HCT116 (cell line): ENCODE measurements around the gene LAMTOR5. TPM values are rescaled to one million over a fixed set of nuclear protein-coding genes. Genes with fewer than 3 reads are reported as not detected.

Source experiments
- ATAC-seq: fragments of 200-7000 bp; cut with Tn5 transposase; 2 replicates; pipeline ENCODE4 v1.9.1; 2020; ENCODE audit warnings: mild to moderate bottlenecking, moderate library complexity
- BruUV-seq: library from RNA; stranded (reverse); fragments of 400-500 nt; replicated peaks from 2 replicates; lab custom pipeline; 2021; lab: Mats Ljungman, UMichigan
- CTCF ChIA-PET: fragments of 300-600 bp; sonication (Branson Sonifier 250); formaldehyde crosslinking; loops from one replicate; lab custom pipeline; 2021; ENCODE audit warnings: antibody characterized with exemption; lab: Charles Lee
- POLR2A ChIA-PET: fragments of 300-600, 350-600 bp; sonication (Branson Sonifier 250); formaldehyde crosslinking; loops from one replicate; lab custom pipeline; 2021; ENCODE audit warnings: antibody characterized with exemption; lab: Charles Lee
- RAD21 ChIA-PET, 2 experiments: fragments of 300-600 bp; sonication (Branson Sonifier 250); formaldehyde crosslinking; loops; one replicate each; lab custom pipeline; 2023; ENCODE audit warnings: low total read pairs in 2 of 2; ENCODE audit not compliant: uncharacterized antibody in 2 of 2, unreplicated experiment in 2 of 2, low non-redundant PET in 1 of 2; lab: Charles Lee
- DNase-seq: peaks from one replicate; pipeline ENCODE4 v3.0.0-alpha.2; 2010; ENCODE audit warnings: low read depth, low spot score
- H2AFZ ChIP-seq: fragments of 200-600 bp; shearing (Covaris generic), sonication (generic); 2 replicates; pipeline ENCODE4 v1.6.1; 2017; ENCODE audit warnings: low read depth, mixed run types, mixed read lengths, antibody characterized with exemption, low read length; ENCODE audit not compliant: poor library complexity, severe bottlenecking
- H3K27ac ChIP-seq: 2 replicates; pipeline ENCODE4 v1.5.1; 2012; ENCODE audit warnings: low read depth, low read length
- H3K27me3 ChIP-seq: fragments of 200-600 bp; sonication (generic); 2 replicates; pipeline ENCODE4 v1.6.1; 2016; ENCODE audit warnings: mixed run types, low read length, mixed read lengths; ENCODE audit not compliant: insufficient read depth
- H3K36me3 ChIP-seq, 2 experiments: fragments of 200-500 bp in 1 of 2; fragments of 200-600 bp in 1 of 2; sonication (Bioruptor generic) in 1 of 2; sonication (generic) in 1 of 2; 2 replicates each; pipeline versions ENCODE4 v1.5.1 to v1.6.1; 2014 to 2016; ENCODE audit warnings: low read length in 2 of 2, inconsistent platforms in 1 of 2, mixed read lengths in 1 of 2, mixed run types in 1 of 2; ENCODE audit not compliant: insufficient read depth in 2 of 2, control insufficient read depth in 1 of 2
- H3K4me1 ChIP-seq, 2 experiments: fragments of 200-600 bp in 1 of 2; sonication (generic) in 1 of 2; 2 replicates each; pipeline versions ENCODE4 v1.5.1 to v1.6.1; 2012 to 2017; ENCODE audit warnings: low read length in 2 of 2, inconsistent platforms in 1 of 2, mild to moderate bottlenecking in 1 of 2, mixed read lengths in 1 of 2, mixed run types in 1 of 2, moderate library complexity in 1 of 2; ENCODE audit not compliant: insufficient read depth in 2 of 2, control insufficient read depth in 1 of 2
- H3K4me2 ChIP-seq: fragments of 200-600 bp; sonication (generic); 2 replicates; pipeline ENCODE4 v1.6.1; 2017; ENCODE audit warnings: mixed run types, low read length, mixed read lengths
- H3K4me3 ChIP-seq, 2 experiments: fragments of 200-600 bp in 1 of 2; sonication (generic) in 1 of 2; replicated peaks in 1 of 2; 2 replicates each; pipeline ENCODE4 v1.5.1; 2011 to 2016; ENCODE audit warnings: low read length in 2 of 2, control low read depth in 1 of 2, low read depth in 1 of 2, mild to moderate bottlenecking in 1 of 2, mixed read lengths in 1 of 2, mixed run types in 1 of 2
- H3K79me2 ChIP-seq: fragments of 200-600 bp; sonication (generic); 2 replicates; pipeline ENCODE4 v1.6.1; 2017; ENCODE audit warnings: mild to moderate bottlenecking, mixed run types, low read length, moderate library complexity, mixed read lengths; ENCODE audit not compliant: insufficient read depth
- H3K9ac ChIP-seq: fragments of 200-600 bp; sonication (generic); 2 replicates; pipeline ENCODE4 v1.6.1; 2016; ENCODE audit warnings: low read length, mixed read lengths
- H3K9me2 ChIP-seq: fragments of 200-600 bp; sonication (generic), shearing (Covaris generic); 2 replicates; pipeline ENCODE4 v1.6.1; 2017; ENCODE audit warnings: mixed run types, mild to moderate bottlenecking, moderate library complexity; ENCODE audit not compliant: insufficient read depth
- H3K9me3 ChIP-seq, 2 experiments: fragments of 200-500 bp in 1 of 2; fragments of 200-600 bp in 1 of 2; sonication (Bioruptor generic) in 1 of 2; sonication (generic) in 1 of 2; 2 replicates each; pipeline ENCODE4 v1.6.1; 2014 to 2017; ENCODE audit warnings: low read length in 2 of 2, mixed read lengths in 2 of 2, inconsistent platforms in 1 of 2, low read depth in 1 of 2, mild to moderate bottlenecking in 1 of 2, mixed run types in 1 of 2, moderate library complexity in 1 of 2; ENCODE audit not compliant: control insufficient read depth in 1 of 2, insufficient read depth in 1 of 2
- H4K20me1 ChIP-seq: fragments of 200-600 bp; sonication (generic), shearing (Covaris generic); 2 replicates; pipeline ENCODE4 v1.6.1; 2017; ENCODE audit warnings: mixed run types, mild to moderate bottlenecking, moderate library complexity; ENCODE audit not compliant: insufficient read depth
- CEBPB ChIP-seq: IDR thresholded peaks from 2 replicates; pipeline ENCODE4 v1.6.1; 2012; ENCODE audit warnings: low read depth
- CTCF ChIP-seq, 3 experiments: fragments of 200-600 bp in 1 of 3; sonication (generic) in 1 of 3; IDR thresholded peaks in 2 of 3; conservative IDR thresholded peaks in 1 of 3; 2 replicates each; pipeline ENCODE4 v1.5.1; 2012 to 2017; ENCODE audit warnings: low read depth in 2 of 3, low read length in 2 of 3, antibody characterized with exemption in 1 of 3, borderline replicate concordance in 1 of 3, control low read depth in 1 of 3, mild to moderate bottlenecking in 1 of 3, mixed read lengths in 1 of 3, mixed run types in 1 of 3, moderate library complexity in 1 of 3; ENCODE audit not compliant: insufficient read depth in 1 of 3
- REST ChIP-seq: IDR thresholded peaks from 2 replicates; pipeline ENCODE4 v1.6.1; 2012; ENCODE audit warnings: low read depth
- SIN3A ChIP-seq: IDR thresholded peaks from 2 replicates; pipeline ENCODE4 v1.6.1; 2012; ENCODE audit warnings: low read depth
- ZBTB33 ChIP-seq: IDR thresholded peaks from 2 replicates; pipeline ENCODE4 v1.6.1; 2011; ENCODE audit warnings: mild to moderate bottlenecking, low read length, moderate library complexity; ENCODE audit not compliant: insufficient replicate concordance; ENCODE audit errors: extremely low read depth
- ZFX ChIP-seq: fragments of 450-650 bp; IDR thresholded peaks from 2 replicates; pipeline ENCODE4 v1.6.1; 2017
- intact Hi-C: fragments of 100-400 bp; cut with micrococcal nuclease; formaldehyde crosslinking; loops from 2 replicates; pipeline ENCODE4 v1.10.0; 2022
- total RNA-seq: library from RNA; stranded (reverse); gene quantifications from one replicate; pipeline ENCODE4 v1.2.1, GENCODE V29; 2021; ENCODE audit not compliant: unreplicated experiment

LAMTOR5 gene
- total RNA-seq, 1 experiment from 2014 or later, result 137 TPM

GRCh38 chr1:110361856-110362255, 45.6 kb downstream of the LAMTOR5 start:
- ChIA-PET POLR2A (interaction anchor here (0.6 kb wide), 1 partner anchor 180 kb away, joined by 3 read pairs; no protein-coding TSS in a partner anchor), RAD21 (no interaction called here), CTCF (no interaction called here)
- H3K9me3 ChIP-seq, result no peaks in the 10 kb centered on the region
- H3K4me1 ChIP-seq, result no peaks in the 10 kb centered on the region
- H3K4me2 ChIP-seq, result no peak overlapping the region
- DNase-seq (no peak), ATAC-seq (no peak)
- H3K9me2 ChIP-seq, result no peaks in the 10 kb centered on the region
- no peak overlapping the region for H3K9ac ChIP-seq
- H4K20me1 ChIP-seq, result no peaks in the 10 kb centered on the region
- H2AFZ ChIP-seq, result no peak overlapping the region
- no peak overlapping the region for H3K27ac ChIP-seq
- intact Hi-C loops, result no loop called here
- TF ChIP-seq ZFX (no peak), CEBPB (no peak), REST (no peak), CTCF (IDR thresholded peaks at IDR 0.05 in 2 of 3, conservative IDR thresholded peaks at IDR 0.05 in 1 of 3; ENCODE audit: borderline replicate concordance in 1 of 3, insufficient read depth in 1 of 3, low read depth in 2 of 3, low read length in 2 of 3) (no peak), ZBTB33 (no peak), SIN3A (no peak)
- no peak overlapping the region for H3K4me3 ChIP-seq
- no peaks in the 10 kb centered on the region for H3K27me3 ChIP-seq
- no TSS peak for BruUV-seq
- H3K79me2 ChIP-seq, result peaks cover 99% of the 10 kb centered on the region
- peaks cover 23 to 24% of the 10 kb centered on the region in 2 experiments; a peak in 3 of 4 replicates for H3K36me3 ChIP-seq
